HG02938 (cell line): Measurements from ENCODE around the gene ZG16.
"Not testable (repeated sequence)": the region's sequence is repeated elsewhere in the genome, so short reads cannot be mapped to it uniquely, and the experiment has no call there.

ENCODE experiments used
- ATAC-seq: cut with Tn5 transposase; IDR thresholded peaks from one replicate; pipeline ENCODE4 v1.9.1; 2021; ENCODE audit warnings: mild to moderate bottlenecking, moderate library complexity; ENCODE audit not compliant: unreplicated experiment

Gene ZG16, protein sequence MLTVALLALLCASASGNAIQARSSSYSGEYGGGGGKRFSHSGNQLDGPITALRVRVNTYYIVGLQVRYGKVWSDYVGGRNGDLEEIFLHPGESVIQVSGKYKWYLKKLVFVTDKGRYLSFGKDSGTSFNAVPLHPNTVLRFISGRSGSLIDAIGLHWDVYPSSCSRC

DNA sequence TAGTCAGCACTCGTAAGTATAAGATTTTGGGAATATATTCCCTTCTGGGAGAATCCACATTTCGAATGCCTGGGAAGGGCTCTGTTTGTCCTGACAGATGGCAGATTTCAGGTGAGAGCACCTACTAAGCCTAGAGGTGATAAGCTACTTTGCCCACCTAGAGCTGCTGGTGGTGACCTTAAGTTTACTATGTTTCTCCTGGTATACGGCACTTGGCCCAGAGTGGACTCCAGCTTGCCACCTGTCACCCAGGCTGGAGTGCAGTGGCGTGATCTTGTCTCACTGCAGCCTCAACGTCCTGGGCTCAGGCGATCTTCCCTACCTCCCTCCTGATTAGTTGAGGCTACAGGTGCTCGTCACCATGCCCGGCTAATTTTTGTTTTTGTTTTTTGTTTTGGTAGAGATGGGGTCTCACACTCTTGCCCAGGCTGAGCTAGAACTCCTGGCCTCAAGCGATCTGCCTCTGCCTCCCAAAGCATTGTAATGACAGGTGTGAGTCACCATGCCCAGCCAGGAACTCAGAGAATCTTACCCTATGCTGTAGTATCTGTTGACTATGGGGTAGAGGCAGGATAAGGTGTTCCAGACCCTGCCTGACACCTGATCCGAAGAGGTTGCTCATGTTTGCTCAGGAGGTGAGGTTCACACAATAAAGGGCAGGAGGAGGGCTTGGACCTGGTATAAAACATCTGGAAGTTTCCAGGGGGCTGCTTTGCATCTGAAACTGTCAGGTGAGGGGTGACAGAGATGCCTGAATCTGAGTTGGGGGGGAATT lies at the start of gene ZG16:
Gene ZG16 (plus strand): TSS at position 681 of the 775 bp plus-strand sequence. CDS start 1,011 bp downstream, outside the sequence.
- ATAC-seq, result no peak

DNA sequence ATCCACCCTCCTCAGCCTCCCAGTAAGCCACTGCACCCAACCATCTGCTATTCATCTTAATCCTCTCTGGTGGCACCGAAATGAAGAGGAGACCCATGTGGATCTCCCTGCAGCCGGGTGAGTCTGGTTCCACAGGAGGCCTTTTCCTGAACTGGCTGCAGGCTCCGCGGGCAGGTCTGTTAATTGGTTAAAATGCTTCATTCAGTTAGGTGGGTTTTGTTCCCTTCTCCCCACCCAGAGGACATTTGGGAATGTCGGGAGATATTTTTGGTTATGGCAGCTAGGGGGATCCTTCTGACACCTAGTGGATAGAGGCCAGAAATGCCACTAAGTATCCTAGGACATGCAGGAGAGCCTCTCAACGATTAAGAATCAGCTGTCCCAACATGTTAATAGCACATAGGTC lies 48.9 kb upstream of the ZG16 start:
- no peak for ATAC-seq

DNA sequence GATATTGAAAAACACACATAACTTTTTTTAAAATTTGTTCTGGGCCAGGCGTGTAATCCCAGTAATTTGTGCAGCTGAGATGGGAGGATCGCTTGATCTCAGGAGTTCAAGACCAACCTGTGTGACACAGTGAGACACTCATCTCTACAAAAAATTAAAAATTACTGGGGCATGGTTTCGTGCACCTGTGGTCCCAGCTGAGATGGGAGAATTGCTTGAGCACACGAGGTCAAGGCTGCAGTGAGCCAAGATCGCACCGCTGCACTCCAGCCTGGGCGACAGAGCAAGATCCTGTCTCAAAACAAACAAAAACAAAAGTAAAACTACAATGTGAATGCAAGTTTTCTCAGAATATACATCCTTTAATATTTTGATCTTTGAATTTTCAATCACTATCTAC lies 47.4 kb upstream of the ZG16 start:
- ATAC-seq, result no peak

DNA sequence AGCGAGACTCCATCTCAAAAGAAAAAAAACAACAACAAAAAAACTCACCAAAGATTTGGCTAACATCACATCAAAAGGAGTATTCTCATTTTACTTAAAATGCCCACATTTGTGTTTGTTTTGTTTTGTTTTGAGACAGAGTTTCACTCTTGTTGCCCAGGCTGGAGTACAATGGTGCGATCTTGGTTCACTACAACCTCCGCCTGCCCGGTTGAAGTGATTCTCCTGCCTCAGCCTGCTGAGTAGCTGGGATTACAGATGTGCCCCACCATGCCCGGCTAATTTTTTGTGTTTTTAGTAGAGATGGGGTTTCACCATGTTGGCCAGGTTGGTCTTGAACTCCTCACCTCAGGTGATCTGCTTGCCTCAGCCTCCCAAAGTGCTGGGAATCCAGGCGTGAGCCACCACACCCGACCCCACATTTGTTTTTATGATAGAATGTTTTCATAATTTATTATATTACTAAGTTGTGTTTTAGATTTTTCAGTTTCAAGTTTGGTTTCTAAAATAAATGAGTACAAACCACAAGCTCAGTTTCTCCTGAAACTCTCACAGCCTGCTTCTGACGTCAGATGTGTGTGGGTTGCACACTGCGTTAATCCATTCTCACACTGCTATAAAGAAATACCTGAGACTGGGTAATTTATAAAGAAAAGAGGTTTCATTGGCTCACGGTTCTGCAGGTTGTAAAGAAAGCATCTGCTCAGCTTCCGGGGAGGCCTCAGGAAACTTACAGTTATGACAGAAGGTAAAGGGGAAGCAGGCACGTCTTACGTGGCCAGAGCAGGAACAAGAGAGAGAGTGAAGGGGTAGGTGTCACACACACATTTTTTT lies 46.1 kb upstream of the ZG16 start:
- ATAC-seq, result not testable (repeated sequence)

DNA sequence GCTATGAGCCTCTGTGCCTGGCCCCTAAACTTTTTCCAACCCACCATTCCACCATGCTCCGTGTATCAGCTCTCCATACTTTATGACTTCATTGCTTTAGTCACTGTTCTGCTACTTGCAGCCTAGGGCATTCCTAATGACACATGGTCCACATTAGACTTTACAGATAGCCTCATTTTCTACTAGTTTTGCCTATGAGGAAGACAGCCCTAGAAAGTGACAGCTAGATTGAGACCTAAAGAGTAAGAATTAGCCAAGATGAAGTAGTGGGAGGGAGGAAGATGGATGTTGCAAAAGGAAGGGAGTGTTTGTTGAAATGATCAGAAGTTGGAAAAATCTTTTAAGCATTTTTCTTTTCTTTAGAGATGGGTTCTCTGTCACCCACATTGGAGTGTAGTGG lies 43.3 kb upstream of the ZG16 start:
- no peak for ATAC-seq

DNA sequence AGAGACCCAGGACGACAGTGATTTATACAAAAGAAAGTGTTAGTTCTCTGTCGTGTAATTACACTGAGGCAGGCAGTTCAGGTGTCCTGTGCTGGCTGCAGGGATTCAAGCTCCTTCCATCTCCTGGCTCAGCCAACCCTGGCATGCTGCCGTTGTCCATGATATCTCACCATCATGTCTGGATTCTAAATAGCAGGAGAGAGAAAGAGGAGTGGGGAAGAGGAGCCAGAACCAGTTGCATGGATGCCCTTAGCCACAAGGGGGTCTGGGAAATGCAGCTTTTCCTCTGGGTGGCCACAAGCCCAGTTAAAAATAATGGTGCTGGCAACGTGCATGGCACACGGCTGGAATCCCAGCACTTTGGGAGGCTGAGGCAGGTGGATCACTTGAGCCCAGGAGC lies 41.9 kb upstream of the ZG16 start:
- no peak for ATAC-seq

DNA sequence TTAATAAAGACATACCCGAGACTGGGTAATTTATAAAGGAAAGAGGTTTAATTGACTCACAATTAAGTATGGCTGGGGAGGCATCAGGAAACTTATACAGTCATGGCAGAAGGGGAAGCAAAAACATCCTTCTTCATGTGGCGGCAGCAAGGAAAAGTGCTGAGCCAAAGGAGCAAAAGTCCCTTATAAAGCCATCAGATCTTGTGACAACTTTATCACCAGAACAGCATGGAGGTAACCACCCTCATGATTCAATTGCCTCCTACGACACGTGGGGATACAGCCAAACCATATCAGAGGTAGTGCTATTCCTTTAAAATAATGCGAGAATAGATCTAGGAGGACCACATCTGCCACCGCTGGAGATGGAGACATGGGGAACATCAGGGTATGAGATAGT lies 41.3 kb upstream of the ZG16 start:
- ATAC-seq, result no peak

DNA sequence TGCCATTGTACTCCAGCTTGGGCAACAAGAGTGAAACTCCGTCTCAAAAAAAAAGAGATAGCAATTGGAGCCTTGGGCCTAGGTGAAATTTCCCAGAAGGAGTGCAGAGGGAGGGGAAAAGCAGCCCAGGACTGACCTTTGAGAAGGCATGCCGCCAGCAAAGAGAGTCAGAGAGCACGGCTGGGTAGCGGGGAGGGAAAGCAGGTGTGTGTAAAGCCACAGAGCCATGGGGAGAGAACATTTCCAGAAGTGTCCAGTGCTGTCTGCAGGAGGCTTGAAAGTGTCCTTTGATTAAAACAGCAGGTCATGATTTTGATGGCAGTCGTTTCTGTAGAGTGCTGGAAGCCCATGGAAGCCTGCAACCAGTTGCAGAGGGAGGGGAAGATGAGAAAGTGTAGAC lies 40.3 kb upstream of the ZG16 start:
- ATAC-seq, result no peak

DNA sequence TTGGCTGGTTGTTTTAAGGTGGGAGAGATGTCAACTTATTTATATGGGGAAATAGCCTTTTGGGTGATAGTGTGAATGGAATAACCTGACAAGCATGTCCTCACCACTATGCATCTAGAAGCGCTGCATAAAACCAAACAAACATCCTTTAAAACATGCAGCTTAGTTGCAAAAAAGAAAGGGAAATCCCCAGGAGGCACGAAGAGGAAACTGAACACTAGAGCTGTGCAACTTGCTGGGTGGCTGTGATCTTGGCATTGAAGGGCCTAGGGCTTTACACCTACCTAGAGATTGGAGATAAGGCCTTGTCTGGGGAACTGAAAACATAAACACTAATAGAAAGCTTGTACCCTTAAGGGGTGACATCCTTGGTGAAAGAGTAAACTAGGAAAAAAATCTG lies 39.5 kb upstream of the ZG16 start:
- ATAC-seq, result no peak

DNA sequence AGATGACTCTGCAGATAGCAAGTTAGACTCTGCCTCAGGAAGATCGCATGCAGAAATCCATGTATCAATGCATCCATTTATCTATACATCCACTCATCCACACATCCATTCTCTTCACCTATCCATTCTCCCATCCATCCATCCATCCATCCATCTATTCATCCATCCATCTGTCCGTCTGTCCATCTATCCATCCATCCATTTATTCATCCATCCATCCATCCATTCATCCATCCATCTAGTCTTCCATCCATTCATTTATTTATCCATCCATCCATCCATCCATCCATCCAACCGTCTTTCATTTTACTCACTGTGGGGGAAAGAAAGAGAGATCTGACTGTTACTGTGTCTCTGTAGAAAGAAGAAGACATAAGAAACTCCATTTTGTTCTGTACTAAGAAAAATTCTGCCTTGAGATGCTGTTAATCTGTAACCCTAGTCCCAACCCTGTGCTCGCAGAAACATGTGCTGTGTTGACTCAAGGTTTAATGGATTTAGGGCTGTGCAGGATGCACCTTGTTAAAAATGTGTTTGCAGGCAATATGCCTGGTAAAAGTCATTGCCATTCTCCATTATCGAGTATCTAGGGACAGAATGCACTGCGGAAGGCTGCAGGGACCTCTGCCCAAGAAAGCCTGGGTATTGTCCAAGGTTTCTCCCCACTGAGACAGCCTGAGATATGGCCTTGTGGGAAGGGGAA lies 38.0 kb upstream of the ZG16 start:
- ATAC-seq, result not testable (repeated sequence)

DNA sequence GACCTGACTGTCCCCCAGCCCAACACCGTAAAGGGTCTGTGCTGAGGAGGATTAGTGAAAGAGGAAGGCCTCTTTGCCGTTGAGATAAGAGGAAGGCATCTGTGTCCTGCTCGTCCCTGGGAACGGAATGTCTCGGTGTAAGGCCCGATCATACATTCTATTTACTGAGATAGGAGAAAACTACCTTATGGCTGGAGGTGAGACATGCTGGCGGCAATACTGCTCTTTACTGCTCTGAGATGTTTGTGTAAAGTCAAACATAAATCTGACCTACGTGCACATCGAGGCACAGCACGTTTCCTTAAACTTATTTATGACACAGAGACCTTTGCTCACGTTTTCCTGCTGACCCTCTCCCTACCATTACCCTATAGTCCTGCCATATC lies 37.4 kb upstream of the ZG16 start:
- not testable (repeated sequence) for ATAC-seq

DNA sequence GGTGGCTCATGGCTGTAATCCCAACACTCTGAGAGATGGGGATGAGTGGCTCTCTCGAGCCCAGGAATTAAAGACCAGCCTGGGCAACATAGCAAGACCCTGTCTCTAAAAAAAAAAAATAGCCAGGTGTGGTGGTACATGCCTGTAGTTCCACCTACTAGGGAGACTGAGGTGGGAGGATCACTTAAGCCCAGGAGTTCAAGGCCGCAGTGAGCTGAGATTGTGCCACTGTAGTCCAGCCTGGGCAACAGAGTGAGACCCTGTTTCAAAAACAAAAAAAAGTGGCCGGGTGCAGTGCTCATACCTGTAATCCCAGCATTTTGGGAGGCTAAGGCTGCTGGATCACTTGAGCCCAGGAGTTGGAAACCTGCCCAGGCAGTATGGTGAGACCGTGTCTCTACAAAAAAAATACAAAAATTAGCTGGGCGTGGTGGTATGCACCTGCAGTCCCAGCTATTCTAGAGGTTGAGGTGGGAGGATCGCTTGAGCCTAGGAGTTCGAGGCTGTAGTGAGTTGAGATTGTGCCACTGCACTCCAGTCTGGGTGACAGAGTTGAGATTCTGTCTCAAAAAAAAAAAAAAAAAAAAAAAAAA lies 35.3 kb upstream of the ZG16 start:
- no peak for ATAC-seq

DNA sequence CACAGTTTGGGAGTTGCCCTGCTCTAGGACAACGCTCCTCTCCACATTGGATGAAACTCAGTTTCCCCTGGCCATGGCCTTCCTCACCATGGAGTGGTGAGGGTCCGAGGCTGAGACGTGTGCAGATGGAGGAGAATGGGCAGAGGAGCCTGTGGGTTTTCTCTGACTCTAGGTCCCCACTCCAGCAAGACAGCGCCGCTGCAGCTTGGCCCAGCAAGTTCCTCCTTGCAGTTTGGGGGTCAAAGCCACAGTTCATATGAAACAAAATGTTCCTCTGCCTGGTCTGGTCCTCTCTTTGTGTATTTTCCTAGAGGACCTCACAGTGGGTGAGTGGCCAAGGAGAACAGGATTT lies 34.6 kb upstream of the ZG16 start:
- ATAC-seq, result no peak

DNA sequence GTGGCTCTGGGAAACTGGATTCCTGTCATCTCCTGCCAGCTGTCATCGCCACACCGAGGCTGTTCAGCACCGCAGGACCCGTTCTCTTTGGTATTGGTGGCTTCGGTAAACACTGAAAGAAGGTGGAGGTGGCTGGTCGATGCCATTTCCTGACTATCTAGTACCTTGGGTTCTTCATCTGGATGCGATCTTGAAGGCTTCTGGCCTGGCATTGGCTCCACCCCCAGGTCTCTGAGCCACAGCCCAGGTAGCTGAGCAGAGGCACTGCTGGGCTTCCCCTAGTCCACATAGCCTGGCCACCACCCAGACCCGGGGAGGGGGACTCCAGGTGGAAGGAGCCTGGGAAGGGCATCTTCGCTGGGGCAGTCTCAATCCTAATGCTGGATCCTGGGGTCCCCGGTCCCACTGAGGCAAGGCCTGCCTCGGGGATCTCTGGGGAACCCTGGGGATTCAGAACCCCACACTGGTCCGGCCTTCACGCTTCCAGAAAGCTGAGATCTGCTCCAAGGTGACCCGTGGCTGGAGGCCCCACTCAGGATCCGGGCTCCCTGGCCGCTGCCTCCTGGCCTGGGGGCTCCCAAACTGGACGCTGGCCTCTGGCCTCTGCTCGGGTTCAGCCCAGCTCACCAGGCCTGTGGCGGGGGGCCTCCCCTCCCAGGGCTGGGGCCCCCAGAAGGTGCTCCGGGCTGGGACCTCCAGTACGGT lies 34.1 kb upstream of the ZG16 start:
- ATAC-seq, result no peak

DNA sequence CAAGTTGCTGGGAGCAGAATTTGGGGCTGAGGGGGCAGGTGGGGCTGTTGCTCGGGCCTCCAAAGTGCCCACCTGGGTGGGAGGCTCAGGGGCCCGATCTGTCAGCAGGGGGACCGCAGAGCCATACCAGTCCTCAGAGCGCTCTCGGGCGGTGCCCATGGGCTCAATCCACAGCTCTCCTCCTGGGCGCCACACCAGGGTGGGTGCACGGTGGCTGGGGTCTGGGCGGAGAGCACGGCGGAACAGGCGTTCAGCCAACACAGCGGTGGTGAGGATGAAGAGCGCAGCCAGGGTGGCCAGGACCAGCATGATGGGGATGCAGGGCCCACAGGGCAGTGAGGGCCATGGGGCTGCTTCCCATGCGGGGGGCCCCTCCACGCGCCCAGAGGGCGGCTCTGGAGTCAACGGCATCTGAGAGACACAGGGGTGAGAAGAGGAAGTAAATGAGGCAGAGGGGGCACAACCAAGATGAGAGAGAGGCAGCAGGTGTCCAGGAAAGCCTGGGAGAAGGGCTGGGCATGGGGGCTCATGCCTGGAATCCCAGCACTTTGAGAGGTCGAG lies 33.4 kb upstream of the ZG16 start:
- ATAC-seq, result no peak

DNA sequence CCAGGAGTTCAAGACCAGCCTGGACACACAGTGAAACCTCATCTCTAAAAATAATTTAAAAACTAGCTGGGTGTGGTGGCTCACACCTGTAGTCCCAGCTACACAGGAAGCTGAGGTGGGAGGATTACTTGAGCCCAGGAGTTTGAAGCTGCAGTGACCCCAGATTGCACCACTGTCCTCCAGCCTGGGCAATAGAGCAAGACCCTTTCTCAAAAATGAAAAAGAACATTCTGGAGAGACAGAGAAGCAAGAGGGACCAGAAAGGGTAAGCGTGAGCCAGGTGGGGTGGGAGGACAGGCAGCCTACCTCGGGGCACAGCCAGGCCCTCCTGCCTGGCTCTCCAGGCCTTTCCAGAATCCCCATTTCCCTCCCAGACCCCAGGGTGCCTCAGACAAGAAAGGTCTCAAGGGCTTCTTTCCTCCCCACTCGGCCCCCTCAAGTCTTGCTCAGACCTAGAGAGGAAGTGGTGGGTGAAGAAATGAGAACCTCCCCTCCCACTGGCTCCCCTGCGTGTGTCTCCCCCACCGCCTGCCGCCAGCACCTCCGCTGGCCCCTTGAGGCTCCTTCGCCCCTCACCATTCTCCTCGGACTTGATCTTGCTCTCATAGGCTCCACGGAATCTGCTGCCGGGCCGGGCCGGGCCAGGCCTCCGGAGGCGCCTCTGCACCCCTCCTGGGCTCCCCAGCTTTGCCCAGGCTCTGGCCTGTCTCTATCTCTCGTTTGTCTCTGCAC lies 32.8 kb upstream of the ZG16 start:
- ATAC-seq, result no peak

DNA sequence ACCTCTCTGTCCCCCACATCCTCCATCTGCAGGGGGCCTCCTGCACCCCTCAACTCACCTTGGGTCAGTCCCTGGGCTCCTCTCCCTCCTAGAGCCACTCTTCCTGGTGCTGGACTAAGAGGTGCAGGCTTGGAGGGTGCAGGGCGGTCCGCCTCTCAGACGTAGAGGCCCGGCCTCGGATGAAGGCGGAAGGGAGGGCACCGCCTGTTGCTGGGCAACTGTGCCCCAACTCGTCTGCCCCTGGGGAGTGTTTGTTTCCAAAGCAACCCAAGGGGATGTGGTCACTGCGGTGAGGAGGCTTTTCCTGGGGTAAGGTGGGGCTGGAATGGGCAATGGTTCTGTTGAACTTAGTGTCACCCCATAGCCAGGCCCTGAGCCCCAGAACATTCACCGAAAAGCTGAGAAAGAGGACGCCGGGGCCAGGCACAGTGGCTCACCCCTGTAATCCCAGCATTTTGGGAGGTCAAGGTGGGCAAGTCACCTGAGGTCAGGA lies 32.2 kb upstream of the ZG16 start, which contains the start of gene C16orf54:
Gene C16orf54 (minus strand): TSS at position 138 of the 493 bp plus-strand sequence. CDS start 1,039 bp downstream, outside the sequence.
- ATAC-seq, result no peak

DNA sequence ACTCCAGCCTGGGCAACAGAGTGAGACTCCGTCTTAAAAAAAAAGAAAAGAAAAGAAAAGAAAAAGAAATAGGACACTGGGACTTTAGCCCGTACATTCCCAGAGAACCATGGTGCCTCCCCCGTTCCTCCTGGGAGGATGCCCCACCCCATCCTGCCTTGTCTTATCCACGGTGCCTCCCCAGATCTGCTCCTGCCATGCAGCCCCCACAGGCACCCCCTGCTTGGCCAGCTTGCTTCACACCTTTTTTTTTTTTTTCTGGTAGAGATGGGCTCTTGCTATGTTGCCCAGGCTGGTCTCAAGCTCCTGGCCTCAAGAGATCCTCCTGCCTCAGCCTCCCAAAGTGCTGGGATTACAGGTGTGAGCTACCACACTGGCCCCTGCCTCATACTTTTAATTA lies 31.5 kb upstream of the ZG16 start:
- not testable (repeated sequence) for ATAC-seq
